NCI-H510A (cell line): ENCODE data around the gene ACSF2.

ENCODE experiments used
- DNase-seq: peaks from one replicate; lab custom pipeline; 2025; lab: John Stamatoyannopoulos, UW

The ACSF2 gene

GRCh38 chr17:50499721-50500120, 73.7 kb downstream of the ACSF2 start:
- DNase-seq, result no peak

- no peak for DNase-seq
These were observed 75.0 kb downstream of the ACSF2 start for GRCh38 chr17:50501054-50501453.

- no peak for DNase-seq
These were observed 76.4 kb downstream of the ACSF2 start for GRCh38 chr17:50502301-50502990.

DNA sequence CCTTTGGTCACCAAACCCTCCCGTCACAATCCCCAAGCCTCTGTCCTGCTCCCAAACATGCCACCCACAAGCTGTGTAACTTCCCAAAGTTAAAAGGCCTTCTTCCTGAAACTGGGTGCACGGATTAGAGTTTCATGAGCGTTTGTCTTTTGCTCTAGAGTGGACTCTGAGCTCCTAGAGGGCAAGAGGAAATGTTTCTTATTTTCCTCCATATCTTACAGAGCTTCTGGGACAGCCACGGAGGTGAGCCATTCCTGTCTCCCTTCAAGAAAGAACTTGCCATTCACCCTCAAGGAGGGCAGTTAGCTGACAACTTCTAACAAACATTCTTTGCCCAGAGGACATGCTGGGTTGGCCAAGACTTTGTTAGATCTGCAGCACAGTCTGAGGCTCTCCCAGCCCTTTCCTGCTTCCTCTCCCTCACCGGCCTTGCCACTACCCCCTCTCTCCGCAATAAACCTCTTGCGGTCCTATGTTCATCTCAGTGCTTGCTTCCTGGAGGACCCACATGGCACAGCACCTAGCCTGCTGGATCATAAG, 79.6 kb downstream of the ACSF2 start:
- no peak for DNase-seq

DNA sequence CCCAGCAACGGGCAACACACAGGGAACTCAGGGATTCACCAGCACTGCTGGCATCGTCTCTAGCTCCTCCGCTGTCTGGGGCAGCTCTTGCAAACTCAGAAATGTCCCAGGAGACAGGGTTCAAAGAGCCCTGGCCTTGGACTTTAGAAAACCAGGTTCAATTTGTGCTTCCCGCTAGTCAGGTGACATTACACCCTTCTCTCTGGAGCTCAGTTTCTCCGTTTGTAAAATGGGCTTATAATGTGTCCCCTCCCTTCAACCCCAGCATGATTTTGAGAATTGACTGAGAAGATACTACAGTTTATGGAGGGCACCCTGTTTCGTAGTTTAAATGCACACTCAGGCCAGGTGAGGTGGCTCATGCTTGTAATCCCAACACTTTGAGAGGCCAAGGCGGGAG, 80.3 kb downstream of the ACSF2 start:
- no peak for DNase-seq

DNA sequence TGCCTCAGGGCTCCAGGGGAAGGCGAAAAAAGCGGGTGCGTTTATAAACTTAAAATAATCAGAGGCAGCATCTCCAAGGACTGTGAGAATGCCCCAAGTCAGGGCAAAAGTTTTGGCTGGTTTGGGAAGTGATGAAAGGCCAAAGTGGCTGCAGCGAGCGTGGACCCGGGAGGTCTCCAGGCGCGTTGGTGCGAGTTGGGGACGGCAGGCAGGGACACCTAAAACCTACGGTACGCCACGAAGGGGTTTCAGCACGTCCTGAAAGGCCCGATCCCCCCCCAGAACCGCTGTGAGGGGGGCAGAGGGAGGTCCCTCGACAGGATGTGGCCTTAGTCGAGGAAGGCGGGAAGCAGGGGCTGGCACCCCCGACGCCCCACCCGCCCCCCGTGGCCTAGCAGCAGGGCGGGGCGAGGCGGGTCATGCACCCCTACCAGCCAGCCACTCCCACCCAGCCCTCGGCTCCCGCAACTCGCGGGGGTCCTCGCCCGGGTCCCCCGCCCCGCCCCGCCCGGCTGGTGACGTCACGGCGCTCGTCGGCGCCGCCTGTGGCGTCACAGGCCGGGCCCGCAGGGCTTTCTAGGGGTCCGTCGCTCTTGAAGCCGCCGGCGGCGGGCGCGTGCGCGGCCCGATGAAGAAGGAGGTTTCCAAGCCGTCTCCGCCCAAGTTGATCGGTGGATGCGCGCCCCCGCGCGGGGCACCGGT, 82.0 kb downstream of the ACSF2 start, which contains the start of gene MYCBPAP:
TSS of gene MYCBPAP (plus strand) at position 569 of the 702 bp plus-strand sequence. CDS start 236 bp downstream, outside the sequence.
- DNase-seq, result peak; percentile 66

- DNase-seq, result no peak
These were observed 82.8 kb downstream of the ACSF2 start for GRCh38 chr17:50508573-50509460.

DNA sequence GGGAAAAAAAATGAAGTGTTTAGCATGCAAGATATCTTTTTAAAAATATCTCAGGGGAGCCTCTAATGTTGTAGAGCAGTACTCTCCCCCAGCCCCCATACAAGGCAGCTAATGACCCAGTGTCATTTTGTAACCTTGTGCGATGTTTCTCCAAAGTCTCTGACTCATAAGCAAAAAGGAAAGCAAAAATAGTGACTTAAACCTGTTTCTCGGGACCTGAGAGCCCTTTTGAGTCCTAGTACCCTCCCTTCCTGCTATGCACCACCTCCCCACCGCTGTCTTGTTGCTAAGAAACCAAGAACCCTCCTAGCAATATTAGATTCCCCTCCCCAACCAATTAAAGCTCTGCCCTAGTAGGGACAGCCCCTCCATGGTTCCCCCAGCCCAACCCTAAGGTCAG, 85.0 kb downstream of the ACSF2 start:
- DNase-seq, result no peak

- no peak for DNase-seq
These were observed 87.5 kb downstream of the ACSF2 start for GRCh38 chr17:50513495-50513894.

DNA sequence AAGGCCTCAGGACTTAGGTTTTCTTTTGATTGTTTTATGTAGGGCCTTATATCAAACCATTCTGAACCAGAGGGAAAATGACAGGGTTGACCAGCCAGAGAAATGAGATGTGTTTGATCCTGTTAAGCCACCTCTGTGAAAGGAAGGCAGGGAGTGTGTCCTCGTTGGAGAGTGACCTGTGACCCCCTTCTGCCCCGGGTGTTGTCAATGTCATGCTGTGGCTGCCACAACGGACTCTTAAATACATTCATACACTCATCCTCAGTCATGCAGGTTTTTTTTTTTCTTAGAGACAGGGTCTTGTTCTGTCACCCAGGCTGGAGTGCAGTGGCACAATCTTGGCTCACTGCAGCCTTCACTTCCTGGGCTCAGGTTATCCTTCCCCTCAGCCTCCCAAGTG, 88.4 kb downstream of the ACSF2 start:
- no peak for DNase-seq

- DNase-seq, result no peak
These were observed 89.1 kb downstream of the ACSF2 start for GRCh38 chr17:50514936-50515702.

DNA sequence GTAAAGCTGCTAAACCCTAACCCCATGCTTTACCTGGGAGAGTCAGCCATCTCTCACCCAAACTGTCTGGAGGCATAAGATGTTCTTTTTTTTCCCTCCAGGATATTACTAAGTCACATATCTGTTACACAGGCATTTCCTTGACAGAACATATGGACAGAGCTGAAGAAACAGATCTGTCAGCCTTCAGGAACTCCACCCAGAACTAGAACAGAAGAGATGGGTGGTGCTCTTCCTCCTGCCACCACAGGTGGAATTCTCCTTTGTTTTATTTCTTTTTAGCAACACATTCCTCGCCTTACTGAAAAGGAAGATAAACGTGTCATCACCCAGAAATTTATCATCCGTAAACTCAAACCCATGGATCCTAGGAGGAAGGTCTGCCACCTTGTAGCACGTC, 91.0 kb downstream of the ACSF2 start:
- no peak for DNase-seq

- DNase-seq, result no peak
These were observed 91.7 kb downstream of the ACSF2 start for GRCh38 chr17:50517504-50518383.

- DNase-seq, result no peak
These were observed 92.5 kb downstream of the ACSF2 start for GRCh38 chr17:50518384-50519023.

DNA sequence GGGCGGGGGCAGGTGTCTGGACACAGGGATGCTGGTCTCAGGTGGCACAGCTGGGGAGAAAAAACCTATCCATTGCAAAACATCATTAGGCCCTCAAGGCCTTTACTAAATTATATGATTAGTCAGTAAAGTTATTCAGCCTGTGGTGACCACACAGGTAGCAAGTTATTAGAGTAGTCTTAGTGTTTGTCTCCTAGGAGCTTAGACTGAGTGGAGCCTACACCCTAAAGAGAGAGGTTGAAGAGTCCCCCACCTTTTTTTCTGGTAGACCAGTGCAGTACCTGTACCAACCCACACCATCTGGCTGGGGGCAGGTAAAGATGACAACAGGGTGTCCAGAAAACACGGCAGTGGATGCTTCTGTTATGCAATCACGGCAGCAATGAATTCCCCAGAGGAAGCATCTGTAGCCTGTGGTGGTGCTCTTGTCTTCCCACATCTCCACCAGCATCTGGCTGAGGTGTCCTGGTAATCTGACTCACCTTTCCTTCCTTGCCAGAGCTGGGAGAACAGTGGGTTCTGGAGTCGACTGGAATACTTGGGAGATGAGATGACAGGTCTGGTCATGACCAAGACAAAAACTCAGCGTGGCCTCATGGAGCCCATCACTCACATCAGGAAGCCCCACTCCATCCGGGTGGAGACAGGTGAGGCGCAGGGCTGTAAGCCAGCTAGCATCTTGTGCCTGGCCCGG, 93.3 kb downstream of the ACSF2 start:
- no peak for DNase-seq

DNA sequence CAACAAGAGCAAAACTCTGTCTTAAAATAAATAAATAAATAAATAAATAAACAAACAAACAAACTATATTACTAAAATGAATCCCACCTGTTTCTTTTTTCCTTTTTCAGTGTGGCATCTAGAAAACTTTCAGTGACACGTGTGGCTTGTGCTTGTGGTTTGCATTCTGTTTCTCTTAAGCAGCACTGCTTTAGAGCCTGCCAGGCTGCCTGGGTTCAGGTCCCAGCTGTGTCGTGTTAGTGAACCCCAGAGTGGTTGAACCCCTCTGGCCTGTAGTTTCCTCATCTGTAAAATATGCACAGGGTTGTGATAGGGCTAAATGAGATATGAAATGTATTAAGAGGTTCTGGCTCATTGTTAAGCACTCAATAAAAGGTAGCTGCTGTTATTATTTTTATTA, 94.5 kb downstream of the ACSF2 start:
- no peak for DNase-seq

GRCh38 chr17:50521514-50521913, 95.5 kb downstream of the ACSF2 start:
- DNase-seq, result no peak

DNA sequence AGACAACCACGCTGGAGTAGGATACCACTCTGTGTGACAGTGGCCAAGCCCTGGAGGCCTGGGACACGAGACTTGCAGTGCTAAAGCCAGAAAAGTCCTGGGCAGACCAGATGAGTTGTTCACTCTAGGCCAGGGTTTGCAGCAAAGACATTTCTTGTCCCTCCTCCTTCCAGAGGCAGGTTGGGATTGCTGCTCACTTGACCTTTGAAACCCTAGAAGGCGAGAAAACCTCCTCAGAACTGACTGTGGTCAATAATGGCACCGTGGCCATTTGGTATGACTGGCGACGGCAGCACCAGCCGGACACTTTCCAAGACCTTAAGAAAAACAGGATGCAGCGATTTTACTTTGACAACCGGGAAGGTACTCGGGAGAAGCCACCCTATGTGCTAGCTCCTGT, 96.7 kb downstream of the ACSF2 start:
- DNase-seq, result no peak

- DNase-seq, result no peak
These were observed 97.2 kb downstream of the ACSF2 start for GRCh38 chr17:50523208-50523607.
